GM19023 (cell line): Measurements from ENCODE around the gene GJC1.
"Not testable (repeated sequence)": the region's sequence is repeated elsewhere in the genome, so short reads cannot be mapped to it uniquely, and the experiment has no call there.

ENCODE experiments used
- ATAC-seq: cut with Tn5 transposase; IDR thresholded peaks from one replicate; pipeline ENCODE4 v1.9.1; 2021; ENCODE audit warnings: mild to moderate bottlenecking, moderate library complexity; ENCODE audit not compliant: unreplicated experiment

The GJC1 gene

GRCh38 chr17:44763170-44763569, 66.9 kb downstream of the GJC1 start:
- ATAC-seq = no peak

GRCh38 chr17:44761932-44762810, 67.9 kb downstream of the GJC1 start:
- no peak for ATAC-seq

- ATAC-seq = no peak
These were observed 69.4 kb downstream of the GJC1 start for GRCh38 chr17:44760474-44761308.

- no peak for ATAC-seq
These were observed 70.2 kb downstream of the GJC1 start for GRCh38 chr17:44759916-44760243.

GRCh38 chr17:44759086-44759915, 70.8 kb downstream of the GJC1 start:
- ATAC-seq = no peak

GRCh38 chr17:44758414-44759085, 71.5 kb downstream of the GJC1 start, which contains the start of gene ADAM11:
ADAM11 (plus strand) TSS chr17:44758988; CDS start chr17:44759200, 212 bp downstream.
- ATAC-seq = no peak

- no peak for ATAC-seq
These were observed 72.1 kb downstream of the GJC1 start for GRCh38 chr17:44757918-44758413.

GRCh38 chr17:44757045-44757917, 72.8 kb downstream of the GJC1 start:
- no peak for ATAC-seq

- ATAC-seq = not testable (repeated sequence)
These were observed 74.9 kb downstream of the GJC1 start for GRCh38 chr17:44755180-44755579.

GRCh38 chr17:44754276-44754675, 75.8 kb downstream of the GJC1 start:
- ATAC-seq = no peak

- ATAC-seq = no peak
These were observed 76.9 kb downstream of the GJC1 start for GRCh38 chr17:44752953-44753861.

GRCh38 chr17:44751806-44752205, 78.3 kb downstream of the GJC1 start:
- no peak for ATAC-seq

GRCh38 chr17:44751331-44751730, 78.8 kb downstream of the GJC1 start:
- ATAC-seq = no peak

GRCh38 chr17:44749980-44750318, 80.1 kb downstream of the GJC1 start:
- no peak for ATAC-seq

- no peak for ATAC-seq
These were observed 80.8 kb downstream of the GJC1 start for GRCh38 chr17:44749076-44749979.
